Measurements from ENCODE around the gene HS3ST4.

- no peak for TF ChIP-seq CTCF (conservative IDR thresholded peaks at IDR 0.05; ENCODE audit: low read depth, low read length)
- no peak for TF ChIP-seq POLR2A (IDR thresholded peaks at IDR 0.05; ENCODE audit: low read depth, low read length)
- TF ChIP-seq CEBPB (IDR thresholded peaks at IDR 0.05; ENCODE audit: low read depth, low read length): no peak
- TF ChIP-seq USF2 (IDR thresholded peaks at IDR 0.05; ENCODE audit: low read depth, low read length): no peak
- no peak for TF ChIP-seq SMC3 (IDR thresholded peaks at IDR 0.05; ENCODE audit: low read depth, low read length)
- TF ChIP-seq FOS (IDR thresholded peaks at IDR 0.05; ENCODE audit: low read depth, low read length): no peak
- no peak for TF ChIP-seq RCOR1 (IDR thresholded peaks at IDR 0.05; ENCODE audit: insufficient replicate concordance, low read length)
Observed at GRCh38 chr16:25895380-25895779, 203.6 kb downstream of the HS3ST4 start.

Measured in IMR-90 (cell line).